GM12878 (cell line): Measurements from ENCODE around the gene SIM1. TPM values are rescaled to one million over a fixed set of nuclear protein-coding genes. Genes with fewer than 3 reads are reported as not detected.

ENCODE experiments used
- ATAC-seq: fragments of 200-7000 bp; cut with Tn5 transposase; 3 replicates; pipeline ENCODE4 v1.9.1; 2020; ENCODE audit warnings: mild to moderate bottlenecking, moderate library complexity
- BruUV-seq: library from RNA; stranded (reverse); fragments of 400-500 nt; replicated peaks from 2 replicates; lab custom pipeline; 2021; lab: Mats Ljungman, UMichigan
- CTCF ChIA-PET: fragments of 300-600 bp; sonication (Branson Sonifier 250); formaldehyde crosslinking; extraction: SDS; loops from one replicate; lab custom pipeline; 2021; ENCODE audit warnings: inconsistent platforms; lab: Yijun Ruan, JAX
- POLR2A ChIA-PET: fragments of 350-600 bp; formaldehyde crosslinking; extraction: SDS; loops from one replicate; lab custom pipeline; 2021; ENCODE audit warnings: inconsistent platforms; lab: Charles Lee
- RAD21 ChIA-PET: fragments of 300-600 bp; sonication (Branson Sonifier 250); formaldehyde crosslinking; loops from one replicate; lab custom pipeline; 2023; ENCODE audit warnings: antibody characterized with exemption; ENCODE audit not compliant: unreplicated experiment; lab: Charles Lee
- SMC1A ChIA-PET: fragments of 300-600 bp; sonication (Branson Sonifier 250); formaldehyde crosslinking; loops from one replicate; lab custom pipeline; 2023; ENCODE audit not compliant: unreplicated experiment, uncharacterized antibody; lab: Charles Lee
- DNase-seq: peaks from one replicate; pipeline ENCODE4 v3.0.0-alpha.2; 2011; ENCODE audit warnings: low read depth, low spot score
- FAIRE-seq: peaks from 3 replicates; lab custom pipeline; 2011; peaks lifted over from hg19 to GRCh38; lab: Jason Lieb, UNC
- H2AFZ ChIP-seq: 2 replicates; pipeline ENCODE4 v1.6.0; 2011; ENCODE audit warnings: low read depth, low read length, control low read depth; ENCODE audit not compliant: control insufficient read depth
- H3K27ac ChIP-seq: 2 replicates; pipeline ENCODE4 v1.5.1; 2011; ENCODE audit warnings: control low read depth; ENCODE audit not compliant: control insufficient read depth, insufficient read depth
- H3K27me3 ChIP-seq, 2 experiments: replicated peaks in 1 of 2; 2 replicates each; pipeline versions ENCODE4 v1.6.0 to v1.6.1; 2011; ENCODE audit warnings: low read length in 1 of 2; ENCODE audit not compliant: control insufficient read depth in 2 of 2, insufficient read depth in 2 of 2
- H3K36me3 ChIP-seq, 2 experiments: 2 replicates each; pipeline ENCODE4 v1.5.1; 2011; ENCODE audit warnings: low read length in 1 of 2; ENCODE audit not compliant: control insufficient read depth in 2 of 2, insufficient read depth in 2 of 2
- H3K4me1 ChIP-seq: 2 replicates; pipeline ENCODE4 v1.6.1; 2011; ENCODE audit warnings: mild to moderate bottlenecking, low read length, moderate library complexity, mixed read lengths; ENCODE audit not compliant: control insufficient read depth, insufficient read depth
- H3K4me2 ChIP-seq: 2 replicates; pipeline ENCODE4 v1.6.0; 2011; ENCODE audit warnings: control low read depth; ENCODE audit not compliant: control insufficient read depth, insufficient read depth
- H3K4me3 ChIP-seq: fragments of 200-600 bp; sonication (generic); 2 replicates; pipeline ENCODE4 v1.5.1; 2016
- H3K79me2 ChIP-seq: 2 replicates; pipeline ENCODE4 v1.6.0; 2011; ENCODE audit warnings: low read length; ENCODE audit not compliant: control insufficient read depth, insufficient read depth
- H3K9ac ChIP-seq: 2 replicates; pipeline ENCODE4 v1.8.0; 2011; ENCODE audit warnings: low read length, control low read depth, mixed read lengths; ENCODE audit not compliant: control insufficient read depth, insufficient read depth
- H3K9me3 ChIP-seq: replicated peaks from 3 replicates; pipeline ENCODE4 v1.5.1; 2011; ENCODE audit warnings: mild to moderate bottlenecking, low read length; ENCODE audit not compliant: control insufficient read depth, insufficient read depth
- H4K20me1 ChIP-seq: 2 replicates; pipeline ENCODE4 v1.6.0; 2011; ENCODE audit not compliant: control insufficient read depth, insufficient read depth
- ATF7 ChIP-seq: fragments of 450-650 bp; IDR thresholded peaks from 2 replicates; pipeline ENCODE4 v1.6.1; 2016; ENCODE audit warnings: low read depth, mild to moderate bottlenecking
- CBFB ChIP-seq: IDR thresholded peaks from 2 replicates; pipeline ENCODE4 v1.6.1; 2016; ENCODE audit warnings: antibody characterized with exemption, low read depth
- HDGF ChIP-seq: fragments of 450-650 bp; IDR thresholded peaks from 2 replicates; pipeline ENCODE4 v1.6.1; 2016; ENCODE audit warnings: antibody characterized with exemption
- JUNB ChIP-seq: IDR thresholded peaks from 2 replicates; pipeline ENCODE4 v1.6.1; 2016; ENCODE audit warnings: antibody characterized with exemption, mild to moderate bottlenecking
- MYC ChIP-seq: IDR thresholded peaks from 2 replicates; pipeline ENCODE4 v1.6.1; 2011; ENCODE audit warnings: mild to moderate bottlenecking, low read length, moderate library complexity, inconsistent platforms; ENCODE audit not compliant: insufficient read depth, insufficient replicate concordance, insufficient read length, severe bottlenecking
- RELA ChIP-seq: fragments of 450-650 bp; IDR thresholded peaks from 2 replicates; pipeline ENCODE4 v1.8.0; 2014; ENCODE audit warnings: borderline replicate concordance; ENCODE audit not compliant: partially characterized antibody
- STAT3 ChIP-seq: IDR thresholded peaks from 2 replicates; pipeline ENCODE4 v1.6.1; 2011; ENCODE audit warnings: low read depth, low read length, improper control_type of control experiment
- SUPT20H ChIP-seq: IDR thresholded peaks from 2 replicates; pipeline ENCODE4 v1.6.1; 2011; ENCODE audit warnings: low read depth, mild to moderate bottlenecking, low read length, moderate library complexity, borderline replicate concordance; ENCODE audit not compliant: control insufficient read depth
- TAF1 ChIP-seq: IDR thresholded peaks from 2 replicates; pipeline ENCODE4 v1.6.1; 2011; ENCODE audit warnings: mild to moderate bottlenecking, low read depth, low read length, borderline replicate concordance
- TARDBP ChIP-seq: IDR thresholded peaks from 2 replicates; pipeline ENCODE4 v1.6.1; 2016; ENCODE audit warnings: borderline replicate concordance
- ZBTB11 ChIP-seq: fragments of 450-650 bp; formaldehyde crosslinking; IDR thresholded peaks from 2 replicates; pipeline ENCODE4 v1.5.0; 2022; ENCODE audit warnings: mild to moderate bottlenecking, missing genetic modification characterization
- WGBS: methylation state at CpG from one replicate; pipeline ENCODE4 v1.1.6; 2016; ENCODE audit warnings: low lambda C conversion rate; ENCODE audit not compliant: insufficient replicate concordance, insufficient coverage; ENCODE audit errors: missing lambda C conversion rate; 5-methylcytosine and 5-hydroxymethylcytosine counted together
- in situ Hi-C: fragments of 300-500 bp; cut with MboI; formaldehyde crosslinking; loops from 9 replicates; pipeline ENCODE4 v1.14.3; 2018; ENCODE audit warnings: mixed read lengths
- intact Hi-C: fragments of 100-400 bp; cut with micrococcal nuclease; formaldehyde crosslinking; loops from one replicate; pipeline ENCODE4 v1.14.2; 2022; ENCODE audit not compliant: unreplicated experiment
- polyA plus RNA-seq, 11 experiments: library from polyadenylated mRNA; depleted of rRNA in 4 of 11; unstranded in 6 of 11; stranded (reverse) in 5 of 11; fragments of >200 nt; fragmentation: Nextera tagmentation in 4 of 11; fragmentation: Illumina TruSeq in 1 of 11; extraction: Ambion mirVana in 4 of 11; extraction: Trizol in 1 of 11; gene quantifications; 1 replicate in 1 of 11; 2 replicates in 10 of 11; pipeline versions ENCODE4 v1.2.1 to v1.2.3, GENCODE V29; 2011 to 2016; ENCODE audit warnings: inconsistent platforms in 2 of 11, missing spikeins in 2 of 11, low read depth in 1 of 11
- total RNA-seq, 4 experiments: library from RNA; depleted of rRNA in 3 of 4; stranded (reverse); fragments of >200 nt in 3 of 4; fragmentation: Illumina TruSeq in 1 of 4; extraction: Trizol in 1 of 4; gene quantifications; 2 replicates each; pipeline versions ENCODE4 v1.2.1 to v1.2.3, GENCODE V29; 2013 to 2021
- TF ChIP-seq, protein P1 (sequence below): fragments of 450-650 bp; conservative IDR thresholded peaks from 2 replicates; pipeline ENCODE4 v1.6.1; 2017; ENCODE audit warnings: mild to moderate bottlenecking, moderate library complexity
- TF ChIP-seq, protein P2 (sequence below): fragments of 450-650 bp; IDR thresholded peaks from 2 replicates; pipeline ENCODE4 v1.6.1; 2017; ENCODE audit warnings: mild to moderate bottlenecking, moderate library complexity

SIM1 gene
- total and polyA plus RNA-seq, 10 of the 15 experiments (the other 5 are each of a cell fraction or from before 2014, with no cell fraction given) = not detected

- in situ Hi-C loops = no loop called here
- RAD21 ChIA-PET = interaction anchor here (2.4 kb wide), 1 partner anchor 15 kb away, joined by 6 read pairs; no protein-coding TSS in a partner anchor
- ATAC-seq (no peak), DNase-seq (no peak), FAIRE-seq (no peak)
- POLR2A ChIA-PET = no interaction called here
- no peak overlapping the region for H3K4me3 ChIP-seq
- peaks cover 3% of the 10 kb centered on the region; the same call in 2 of the 3 replicates for H3K9me3 ChIP-seq
- H2AFZ ChIP-seq = no peak overlapping the region
- CTCF ChIA-PET = interaction anchor here (1.3 to 2.3 kb wide), 2 partner anchors 282 to 332 kb away, joined by 3 to 12 read pairs; no protein-coding TSS in a partner anchor
- peaks cover 27 to 62% of the 10 kb centered on the region in 2 experiments for H3K27me3 ChIP-seq
- BruUV-seq = no TSS peak
- SMC1A ChIA-PET = no interaction called here
- H3K4me1 ChIP-seq = no peaks in the 10 kb centered on the region
- H3K27ac ChIP-seq = no peak overlapping the region
- 48% methylated on average over 10 of the region's 10 CpGs for WGBS
- intact Hi-C loops = no loop called here
- H3K9ac ChIP-seq = no peak overlapping the region
- H3K79me2 ChIP-seq = no peaks in the 10 kb centered on the region
- H3K36me3 ChIP-seq = no peaks in the 10 kb centered on the region
- H4K20me1 ChIP-seq = no peaks in the 10 kb centered on the region
- H3K4me2 ChIP-seq = no peak overlapping the region
- TF ChIP-seq JUNB (no peak), MYC (no peak), TAF1 (no peak), CBFB (no peak), STAT3 (no peak), RELA (no peak), HDGF (no peak), TARDBP (no peak), ZBTB11 (CRISPR knock-in tag) (no peak), SUPT20H (no peak), ATF7 (no peak)
- TF ChIP-seq, protein P1, sequence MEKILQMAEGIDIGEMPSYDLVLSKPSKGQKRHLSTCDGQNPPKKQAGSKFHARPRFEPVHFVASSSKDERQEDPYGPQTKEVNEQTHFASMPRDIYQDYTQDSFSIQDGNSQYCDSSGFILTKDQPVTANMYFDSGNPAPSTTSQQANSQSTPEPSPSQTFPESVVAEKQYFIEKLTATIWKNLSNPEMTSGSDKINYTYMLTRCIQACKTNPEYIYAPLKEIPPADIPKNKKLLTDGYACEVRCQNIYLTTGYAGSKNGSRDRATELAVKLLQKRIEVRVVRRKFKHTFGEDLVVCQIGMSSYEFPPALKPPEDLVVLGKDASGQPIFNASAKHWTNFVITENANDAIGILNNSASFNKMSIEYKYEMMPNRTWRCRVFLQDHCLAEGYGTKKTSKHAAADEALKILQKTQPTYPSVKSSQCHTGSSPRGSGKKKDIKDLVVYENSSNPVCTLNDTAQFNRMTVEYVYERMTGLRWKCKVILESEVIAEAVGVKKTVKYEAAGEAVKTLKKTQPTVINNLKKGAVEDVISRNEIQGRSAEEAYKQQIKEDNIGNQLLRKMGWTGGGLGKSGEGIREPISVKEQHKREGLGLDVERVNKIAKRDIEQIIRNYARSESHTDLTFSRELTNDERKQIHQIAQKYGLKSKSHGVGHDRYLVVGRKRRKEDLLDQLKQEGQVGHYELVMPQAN = no peak
- TF ChIP-seq, protein P2, sequence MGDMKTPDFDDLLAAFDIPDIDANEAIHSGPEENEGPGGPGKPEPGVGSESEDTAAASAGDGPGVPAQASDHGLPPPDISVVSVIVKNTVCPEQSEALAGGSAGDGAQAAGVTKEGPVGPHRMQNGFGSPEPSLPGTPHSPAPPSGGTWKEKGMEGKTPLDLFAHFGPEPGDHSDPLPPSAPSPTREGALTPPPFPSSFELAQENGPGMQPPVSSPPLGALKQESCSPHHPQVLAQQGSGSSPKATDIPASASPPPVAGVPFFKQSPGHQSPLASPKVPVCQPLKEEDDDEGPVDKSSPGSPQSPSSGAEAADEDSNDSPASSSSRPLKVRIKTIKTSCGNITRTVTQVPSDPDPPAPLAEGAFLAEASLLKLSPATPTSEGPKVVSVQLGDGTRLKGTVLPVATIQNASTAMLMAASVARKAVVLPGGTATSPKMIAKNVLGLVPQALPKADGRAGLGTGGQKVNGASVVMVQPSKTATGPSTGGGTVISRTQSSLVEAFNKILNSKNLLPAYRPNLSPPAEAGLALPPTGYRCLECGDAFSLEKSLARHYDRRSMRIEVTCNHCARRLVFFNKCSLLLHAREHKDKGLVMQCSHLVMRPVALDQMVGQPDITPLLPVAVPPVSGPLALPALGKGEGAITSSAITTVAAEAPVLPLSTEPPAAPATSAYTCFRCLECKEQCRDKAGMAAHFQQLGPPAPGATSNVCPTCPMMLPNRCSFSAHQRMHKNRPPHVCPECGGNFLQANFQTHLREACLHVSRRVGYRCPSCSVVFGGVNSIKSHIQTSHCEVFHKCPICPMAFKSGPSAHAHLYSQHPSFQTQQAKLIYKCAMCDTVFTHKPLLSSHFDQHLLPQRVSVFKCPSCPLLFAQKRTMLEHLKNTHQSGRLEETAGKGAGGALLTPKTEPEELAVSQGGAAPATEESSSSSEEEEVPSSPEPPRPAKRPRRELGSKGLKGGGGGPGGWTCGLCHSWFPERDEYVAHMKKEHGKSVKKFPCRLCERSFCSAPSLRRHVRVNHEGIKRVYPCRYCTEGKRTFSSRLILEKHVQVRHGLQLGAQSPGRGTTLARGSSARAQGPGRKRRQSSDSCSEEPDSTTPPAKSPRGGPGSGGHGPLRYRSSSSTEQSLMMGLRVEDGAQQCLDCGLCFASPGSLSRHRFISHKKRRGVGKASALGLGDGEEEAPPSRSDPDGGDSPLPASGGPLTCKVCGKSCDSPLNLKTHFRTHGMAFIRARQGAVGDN = no peak
These were observed 5.7 kb downstream of the SIM1 start for GRCh38 chr6:100458841-100459591.
